DMS 273 (cell line): Measurements from ENCODE around the gene LRRC9.

Experiments used
- DNase-seq: peaks from one replicate; lab custom pipeline; 2025; ENCODE audit not compliant: unreplicated experiment; lab: John Stamatoyannopoulos, UW

The LRRC9 gene

GRCh38 chr14:60106339-60106738 is 186.4 kb downstream of the LRRC9 start:
- no peak for DNase-seq

- DNase-seq = no peak
Observed at GRCh38 chr14:60107477-60107876, 187.5 kb downstream of the LRRC9 start.

DNA sequence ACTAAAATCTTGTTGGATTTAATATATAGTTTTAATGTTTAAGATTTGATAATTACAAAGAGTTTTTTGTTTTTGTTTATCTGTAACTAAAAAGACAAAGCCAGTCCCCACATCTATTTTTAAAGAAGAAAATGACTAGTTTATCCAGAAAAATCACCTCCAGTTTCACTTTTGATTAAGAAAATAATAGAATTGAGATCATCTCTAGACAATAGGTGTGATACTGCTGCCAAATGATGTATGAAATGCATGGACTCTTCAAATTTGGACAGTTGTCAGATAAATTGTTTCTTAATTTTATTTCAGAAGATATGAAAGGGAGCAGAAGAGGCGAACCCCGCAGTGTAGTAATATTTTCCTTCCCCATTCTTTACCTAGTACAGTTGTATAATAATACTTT is 191.8 kb downstream of the LRRC9 start:
- no peak for DNase-seq
